ENCODE results near the gene TMEM45A.
A peak's percentile ranks its signal among the peaks of the same experiment; 100 is the strongest.

Gene TMEM45A

DNA sequence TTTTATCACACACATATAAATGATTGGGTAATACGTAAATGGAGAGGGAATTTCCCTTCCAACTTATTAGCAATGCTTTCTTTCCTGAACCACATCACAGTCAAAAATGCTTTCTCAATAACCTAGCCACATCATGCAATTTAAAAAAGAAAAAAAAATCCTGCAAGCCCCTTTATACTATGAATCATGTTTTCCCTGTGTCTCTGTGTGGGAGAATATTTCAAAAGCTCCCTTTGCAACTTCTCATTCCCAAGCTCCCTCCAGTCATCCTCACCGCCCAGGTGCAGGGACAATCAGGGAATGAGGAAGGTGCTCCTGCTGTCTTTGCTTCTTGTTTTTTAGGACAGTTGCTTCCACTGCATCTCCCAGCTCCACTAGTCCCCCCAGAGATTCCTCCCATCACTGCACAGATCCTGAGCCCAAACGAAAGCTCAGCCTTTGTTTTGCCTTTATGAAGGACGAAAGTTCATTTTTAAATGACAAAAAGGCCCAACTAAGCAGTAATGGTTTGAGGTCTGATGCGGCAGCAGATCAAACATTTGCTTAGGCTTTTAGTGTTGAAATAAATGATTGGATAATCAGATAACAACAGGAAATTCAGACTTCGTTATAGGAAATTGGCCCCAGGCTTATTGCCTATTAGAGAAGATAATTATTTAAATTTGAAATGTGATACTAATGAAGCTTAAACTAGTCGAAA, 69.2 kb downstream of the TMEM45A start:
- peak overlapping the region; percentile 97 for H3K27ac ChIP-seq
- TF ChIP-seq ZFX (IDR thresholded peaks at IDR 0.05; ENCODE audit: borderline replicate concordance) (no peak), CTCF (IDR thresholded peaks at IDR 0.05) (no peak)

GRCh38 chr3:100562224-100562857, 69.9 kb downstream of the TMEM45A start:
- peak overlapping the region; percentile 97 for H3K27ac ChIP-seq
- TF ChIP-seq CTCF (IDR thresholded peaks at IDR 0.05), result no peak
- TF ChIP-seq ZFX (IDR thresholded peaks at IDR 0.05; ENCODE audit: borderline replicate concordance), result no peak

- TF ChIP-seq CTCF (IDR thresholded peaks at IDR 0.05), result no peak
- TF ChIP-seq ZFX (IDR thresholded peaks at IDR 0.05; ENCODE audit: borderline replicate concordance), result no peak
- peak overlapping the region; percentile 97 for H3K27ac ChIP-seq
Measured at GRCh38 chr3:100563228-100563627, 70.8 kb downstream of the TMEM45A start.

- TF ChIP-seq CTCF (IDR thresholded peaks at IDR 0.05), result no peak
- no peak for TF ChIP-seq ZFX (IDR thresholded peaks at IDR 0.05; ENCODE audit: borderline replicate concordance)
- peak overlapping the region; percentile 97 for H3K27ac ChIP-seq
Measured at GRCh38 chr3:100563652-100564211, 71.3 kb downstream of the TMEM45A start.

GRCh38 chr3:100570811-100571210, 78.4 kb downstream of the TMEM45A start:
- TF ChIP-seq CTCF (IDR thresholded peaks at IDR 0.05), result no peak
- no peak for TF ChIP-seq ZFX (IDR thresholded peaks at IDR 0.05; ENCODE audit: borderline replicate concordance)
- no peak overlapping the region for H3K27ac ChIP-seq

DNA sequence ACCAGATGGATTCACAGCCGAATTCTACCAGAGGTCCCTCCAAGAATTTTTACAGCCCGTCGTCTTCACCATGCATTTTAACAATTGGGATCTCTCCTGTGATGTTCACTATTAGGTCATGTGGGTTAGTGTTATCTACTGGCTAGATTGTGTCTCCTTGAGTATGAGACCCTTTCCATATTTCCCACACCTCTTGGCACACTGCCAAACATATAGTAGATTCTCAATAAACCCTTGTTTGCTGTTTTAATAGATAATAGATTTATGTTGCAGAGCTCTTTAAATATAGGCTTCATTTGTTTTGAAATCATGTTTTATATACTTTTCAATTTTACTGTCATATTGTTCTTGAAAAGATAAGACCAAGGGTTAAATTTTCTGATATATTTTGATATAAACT, 82.1 kb downstream of the TMEM45A start:
- H3K27ac ChIP-seq, result no peak overlapping the region
- TF ChIP-seq CTCF (IDR thresholded peaks at IDR 0.05) (no peak), ZFX (IDR thresholded peaks at IDR 0.05; ENCODE audit: borderline replicate concordance) (no peak)

GRCh38 chr3:100575704-100576103, 83.3 kb downstream of the TMEM45A start:
- no peak for TF ChIP-seq CTCF (IDR thresholded peaks at IDR 0.05)
- no peak for TF ChIP-seq ZFX (IDR thresholded peaks at IDR 0.05; ENCODE audit: borderline replicate concordance)
- no peak overlapping the region for H3K27ac ChIP-seq
